Activated CD4-positive, CD25-positive, alpha-beta regulatory T cell treated with anti-CD3 and anti-CD28 coated beads, Interleukin-2, amount 50 U/mL, for 16 hours (primary cell): ENCODE measurements around the gene GPR152.
A peak's percentile ranks its signal among the peaks of the same experiment; 100 is the strongest.
"Not testable (repeated sequence)": the region's sequence is repeated elsewhere in the genome, so short reads cannot be mapped to it uniquely, and the experiment has no call there.

Source experiments
- DNase-seq: peaks from one replicate; pipeline ENCODE4 v3.0.0-alpha.2; 2020; ENCODE audit warnings: low read depth, low spot score

Gene GPR152

GRCh38 chr11:67409261-67409666 is 43.3 kb downstream of the GPR152 start:
- peak; percentile 51 for DNase-seq

DNA sequence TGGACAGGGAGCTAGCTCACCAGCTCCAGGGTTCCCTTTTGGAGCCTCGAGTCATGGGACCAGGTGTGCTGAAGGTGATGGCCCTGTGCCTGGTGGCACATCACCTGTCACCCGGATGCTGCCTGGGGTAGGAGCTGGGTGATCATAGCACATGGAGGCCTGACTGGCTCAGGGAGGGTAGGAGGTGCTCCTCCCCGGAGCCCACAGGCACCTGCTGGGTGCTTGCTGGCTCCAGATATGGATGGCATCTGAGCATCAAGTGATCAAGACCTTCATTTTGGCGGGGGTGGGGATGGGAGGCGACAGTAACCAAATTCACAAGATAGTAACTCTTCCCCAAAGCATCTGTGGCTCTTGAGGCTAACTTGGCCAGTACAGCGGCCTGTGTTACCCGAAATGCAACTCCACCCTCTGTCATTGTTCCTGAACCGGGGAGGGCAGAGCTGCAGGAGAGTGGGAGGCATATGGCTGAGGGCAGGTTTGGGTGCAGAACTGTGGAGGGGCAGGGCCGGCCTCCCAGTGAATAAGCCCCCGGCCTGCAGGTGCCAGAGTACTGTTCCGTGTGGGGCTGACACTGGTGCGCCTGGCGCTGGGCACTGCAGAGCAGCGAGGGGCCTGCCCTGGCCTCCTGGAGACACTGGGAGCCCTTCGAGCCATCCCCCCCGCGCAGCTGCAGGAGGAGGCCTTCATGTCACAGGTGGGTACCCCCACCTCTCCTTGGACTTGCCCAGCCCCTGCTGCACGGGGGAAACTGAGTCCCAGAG is 43.9 kb downstream of the GPR152 start:
- no peak for DNase-seq

DNA sequence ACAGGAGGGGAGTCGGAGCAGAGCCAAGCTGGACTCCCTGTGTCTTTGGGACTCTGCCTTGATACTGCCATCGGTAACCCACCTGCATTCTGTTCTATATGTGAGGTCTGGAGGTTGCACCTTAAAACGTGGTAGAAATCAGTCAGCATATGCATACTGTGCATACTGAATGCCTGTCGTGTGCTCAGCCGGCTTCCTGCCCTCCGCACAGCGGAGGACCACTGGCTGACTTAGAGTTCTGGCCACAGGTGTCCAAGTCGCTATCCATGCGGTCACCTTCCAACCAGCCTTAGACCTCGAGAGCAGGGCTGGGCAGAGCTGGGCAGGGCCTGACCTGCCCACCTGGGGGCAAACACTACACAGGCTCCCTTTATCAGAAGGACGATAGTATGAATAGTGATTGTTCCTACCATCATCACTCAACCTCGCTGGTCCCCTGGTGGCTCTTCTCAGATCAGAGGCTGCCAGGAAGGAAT is 44.8 kb downstream of the GPR152 start:
- no peak for DNase-seq

DNA sequence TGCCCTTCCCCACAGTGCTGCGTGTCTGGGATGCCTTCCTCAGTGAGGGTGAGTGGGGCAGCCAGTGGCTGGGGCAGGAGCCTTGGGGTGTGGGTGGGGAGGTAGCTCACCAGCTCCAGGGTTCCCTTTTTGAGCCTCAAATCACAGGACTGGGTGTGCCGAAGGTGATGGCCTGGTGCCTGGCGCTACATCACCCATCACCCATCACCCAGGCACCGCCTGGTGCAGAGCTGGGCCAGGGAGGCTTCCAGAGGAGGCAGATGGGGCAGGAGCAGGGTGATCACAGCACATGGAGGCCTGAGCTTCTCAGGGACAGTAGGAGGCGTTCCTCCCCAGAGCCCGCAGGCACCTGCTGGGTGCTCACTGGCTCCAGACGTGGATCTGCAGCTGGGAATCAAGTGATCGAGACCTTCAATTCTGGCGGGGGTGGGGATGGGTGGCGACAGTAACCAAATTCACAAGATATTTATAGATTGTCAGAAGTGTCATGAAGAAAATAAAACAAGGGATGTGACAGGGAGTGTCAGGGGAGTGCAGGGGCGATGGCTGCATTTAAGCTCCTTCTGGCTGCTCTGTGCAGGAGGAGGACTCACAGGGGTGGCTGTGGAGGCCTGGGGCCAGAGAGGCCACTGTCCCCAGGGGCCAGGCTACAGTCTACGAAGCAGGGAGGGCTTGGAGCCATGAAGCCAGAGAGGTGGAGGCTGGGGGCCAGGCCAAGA is 45.4 kb downstream of the GPR152 start:
- no peak for DNase-seq

DNA sequence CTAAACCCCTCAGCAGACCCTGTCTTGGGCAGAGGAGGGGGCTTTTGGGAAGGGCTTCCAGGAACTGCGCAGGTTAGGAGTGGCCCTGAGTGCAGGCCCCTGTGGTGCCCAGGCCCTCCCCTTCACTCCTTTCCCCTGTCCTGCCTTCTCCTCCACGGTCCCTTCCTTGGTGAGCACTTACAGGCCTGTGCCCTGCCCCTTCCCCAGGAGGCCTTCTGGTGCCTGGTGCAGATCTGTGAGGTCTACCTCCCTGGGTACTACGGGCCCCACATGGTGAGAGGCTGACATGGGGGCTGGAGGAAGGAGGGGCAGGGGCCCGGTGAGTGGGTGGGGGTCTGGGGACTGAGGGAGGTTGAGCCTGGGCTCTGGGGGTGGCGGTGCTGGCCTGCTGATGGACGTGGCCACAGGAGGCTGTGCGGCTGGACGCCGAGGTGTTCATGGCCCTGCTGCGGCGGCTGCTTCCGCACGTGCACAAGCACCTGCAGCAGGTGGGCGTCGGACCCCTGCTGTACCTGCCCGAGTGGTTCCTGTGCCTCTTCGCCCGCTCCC is 46.0 kb downstream of the GPR152 start:
- no peak for DNase-seq

- DNase-seq: no peak
Measured at GRCh38 chr11:67405688-67406339, 46.7 kb downstream of the GPR152 start.

DNA sequence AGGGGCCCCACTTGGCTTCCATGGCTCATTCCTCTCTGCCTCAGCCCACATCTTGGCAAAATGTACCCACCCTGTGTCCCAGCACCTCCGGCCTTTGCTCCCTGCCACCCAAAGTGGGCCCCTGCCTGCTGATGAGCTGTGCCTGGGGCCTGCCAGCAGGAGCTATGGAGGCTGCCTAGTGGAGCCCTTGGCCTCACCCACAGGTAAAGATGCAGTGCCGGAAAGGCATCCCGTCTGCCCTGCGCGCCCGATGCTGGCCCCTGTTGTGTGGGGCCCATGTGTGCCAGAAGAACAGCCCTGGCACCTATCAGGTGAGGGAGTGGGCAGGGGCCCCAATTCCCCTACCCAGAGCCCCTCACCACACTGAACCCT is 47.3 kb downstream of the GPR152 start:
- DNase-seq: no peak

DNA sequence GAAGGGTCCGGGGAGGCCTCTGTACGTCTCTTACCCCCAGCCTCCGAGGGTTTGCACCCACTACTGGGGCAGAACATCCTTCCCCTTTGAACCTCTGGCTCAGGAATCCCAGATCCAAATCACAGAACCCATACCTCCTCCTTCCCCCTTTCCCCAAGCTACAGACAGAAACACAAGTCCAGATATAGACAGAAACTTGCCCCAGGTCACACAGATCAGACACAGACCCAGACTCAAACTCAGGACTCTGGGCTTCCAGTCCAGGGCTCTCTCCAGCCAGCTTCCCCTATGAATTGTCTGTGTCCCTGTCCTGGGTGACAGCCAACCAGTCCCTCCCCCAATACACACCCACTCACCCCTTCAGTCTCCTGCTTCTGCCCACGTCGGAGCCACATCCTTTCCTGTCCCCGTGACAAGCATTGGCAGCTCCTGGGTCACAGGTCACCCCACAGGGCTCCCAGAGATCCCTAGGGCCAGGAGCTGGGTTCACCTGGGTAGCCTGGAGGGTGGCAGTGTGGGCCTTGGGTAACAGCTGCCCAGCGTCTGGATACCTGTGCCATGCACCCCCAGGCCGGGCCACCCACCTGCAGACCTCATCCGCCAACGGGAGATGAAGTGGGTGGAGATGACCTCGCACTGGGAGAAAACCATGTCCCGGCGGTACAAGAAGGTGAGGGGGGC is 47.9 kb downstream of the GPR152 start:
- DNase-seq: no peak

DNA sequence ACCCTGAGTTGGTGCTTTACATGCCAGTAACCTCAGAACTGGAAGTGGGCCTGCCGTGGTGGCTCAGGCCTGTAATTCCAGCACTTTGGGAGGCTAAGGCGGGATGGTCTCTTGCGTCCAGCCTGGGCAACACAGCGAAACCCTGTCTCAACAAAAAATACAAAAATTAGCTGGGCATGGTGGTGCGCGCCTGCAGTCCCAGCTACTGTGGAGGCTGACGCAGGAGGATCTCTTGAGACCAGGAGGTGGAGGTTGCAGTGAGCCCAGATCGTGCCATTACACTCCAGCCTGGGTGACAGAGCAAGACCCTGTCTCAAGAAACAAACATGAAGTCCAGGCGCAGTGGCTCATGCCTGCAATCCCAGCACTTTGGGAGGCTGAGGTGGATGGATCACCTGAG is 49.4 kb downstream of the GPR152 start:
- DNase-seq: not testable (repeated sequence)

- not testable (repeated sequence) for DNase-seq
Measured at GRCh38 chr11:67402192-67402839, 50.2 kb downstream of the GPR152 start.

DNA sequence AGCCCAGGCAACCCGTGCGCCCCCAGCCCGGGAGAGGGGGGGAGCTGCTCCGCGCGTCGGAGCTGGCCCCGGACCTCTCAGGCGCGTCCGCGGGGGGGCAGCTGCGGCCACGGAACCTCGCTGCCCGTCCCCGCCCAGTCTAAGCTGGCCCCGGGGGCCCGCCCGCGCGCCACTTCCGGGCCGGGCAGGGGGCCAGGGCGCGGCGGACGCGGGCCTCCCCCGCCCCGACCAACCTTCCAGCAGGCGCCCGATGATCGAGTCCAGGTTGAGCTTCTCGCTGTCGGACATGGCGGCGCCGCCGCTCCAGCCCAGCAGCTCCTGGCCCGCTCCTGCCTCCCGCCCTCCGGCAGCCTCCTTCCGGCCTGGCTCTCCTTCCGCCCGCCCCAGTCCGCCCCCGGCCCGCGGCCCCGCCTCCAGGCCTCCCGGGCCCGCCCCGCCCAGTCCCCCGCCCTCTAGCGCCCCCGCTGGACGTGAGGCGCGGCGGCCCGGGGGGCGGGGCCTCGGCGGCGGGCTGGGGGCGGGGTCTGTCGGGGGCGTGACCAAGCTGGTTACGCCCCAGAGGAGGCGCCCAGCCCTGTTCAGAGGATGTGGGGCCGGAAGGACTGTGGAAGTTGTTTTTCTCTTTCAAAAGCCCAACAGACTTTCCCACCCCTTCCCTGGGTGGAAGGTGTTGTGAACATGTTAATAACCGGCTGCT is 50.9 kb downstream of the GPR152 start, which contains the start of gene PPP1CA:
Gene PPP1CA, minus strand, starts transcription at position 364 of the 697 bp plus-strand sequence. Its CDS starts 76 bp downstream, at position 288.
- peak; percentile 81 for DNase-seq
